Measurements from ENCODE around the gene KCNK1. TPM values are rescaled to one million over a fixed set of nuclear protein-coding genes. Genes with fewer than 3 reads are reported as not detected.

The KCNK1 gene
- 10 to 100 TPM in 1 of 12 donors, 1 to 10 TPM in 10, not detected in 1; 1.4 to 18.0 (median 2.1) TPM for polyA plus RNA-seq (ENCODE audit: insufficient read length in 12 of 12)
- long read RNA-seq, donor 1, transcript KCNK1-202 (3 exons, 2,161 nt), result major isoform, 15 of 15 reads
- long read RNA-seq, donor 1, partial matches to known transcripts, result 0 of 15 reads
- long read RNA-seq, donor 1, other reads (novel, unspliced or antisense), result 0 of 15 reads
- long read RNA-seq, donor 2, result 0 reads
- long read RNA-seq, donor 3, result 0 reads
- long read RNA-seq, donor 4, result 0 reads
- long read RNA-seq, donor 5, result 0 reads
- long read RNA-seq, donor 6, result 0 reads
- long read RNA-seq, donor 7, partial matches to known transcripts, result 0 of 2 reads
- long read RNA-seq, donor 7, other reads (novel, unspliced or antisense), result 0 of 2 reads
- long read RNA-seq, donor 8, result 0 reads
- long read RNA-seq, donor 9, partial matches to known transcripts, result 0 of 4 reads
- long read RNA-seq, donor 9, other reads (novel, unspliced or antisense), result 0 of 4 reads
- long read RNA-seq, donor 10, partial matches to known transcripts, result 0 of 1 reads
- long read RNA-seq, donor 10, other reads (novel, unspliced or antisense), result 0 of 1 reads
- long read RNA-seq, donor 11, partial matches to known transcripts, result 0 of 1 reads
- long read RNA-seq, donor 11, other reads (novel, unspliced or antisense), result 0 of 1 reads

GRCh38 chr1:233613252-233614172 lies at the start of gene KCNK1:
Gene KCNK1 (plus strand): TSS chr1:233614106. CDS start chr1:233614172, 66 bp downstream.
- peak; percentile 86 for DNase-seq

DNA sequence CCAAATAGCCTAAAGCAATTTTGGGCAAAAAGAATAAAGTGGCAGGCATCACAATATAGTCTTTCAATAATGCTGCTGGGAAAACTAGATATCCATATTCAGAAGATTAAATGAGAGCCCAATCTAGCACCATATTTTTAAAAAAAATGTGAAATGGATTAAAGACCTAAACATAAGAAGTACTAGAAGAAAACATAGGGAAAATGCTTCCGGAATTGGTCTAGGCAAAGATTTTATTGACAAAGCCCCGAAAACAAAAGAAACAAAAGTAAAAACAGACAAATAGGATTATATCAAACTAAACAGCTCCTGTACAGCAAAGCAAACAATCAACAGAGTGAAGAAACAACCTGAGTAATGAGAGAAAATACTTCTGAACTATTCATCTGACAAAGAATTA lies 48.6 kb upstream of the KCNK1 start:
- no peak for DNase-seq

- no peak for DNase-seq
Observed at GRCh38 chr1:233566886-233567285, 47.0 kb upstream of the KCNK1 start.

- peak; percentile 17 for DNase-seq
Observed at GRCh38 chr1:233569636-233570035, 44.3 kb upstream of the KCNK1 start.

DNA sequence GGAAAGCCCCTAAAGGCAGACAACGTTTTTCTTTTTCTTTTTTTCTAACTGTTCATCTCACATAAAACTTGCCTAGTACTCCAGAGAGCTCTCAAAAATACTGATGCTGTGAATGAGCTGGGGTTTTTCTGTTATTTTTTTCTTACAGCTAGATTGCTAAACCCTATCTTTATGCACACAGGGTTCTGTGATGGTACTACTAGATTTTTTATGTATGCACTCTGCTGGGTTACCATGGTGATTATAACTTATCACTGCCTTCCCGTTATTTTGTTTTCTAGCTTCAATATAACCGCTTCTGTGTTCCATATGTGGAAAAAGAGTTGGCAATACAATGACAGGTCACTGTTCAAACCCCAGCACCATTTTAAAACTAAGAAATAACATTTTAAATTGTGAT lies 43.7 kb upstream of the KCNK1 start:
- DNase-seq, result no peak

GRCh38 chr1:233570706-233571105 lies 43.2 kb upstream of the KCNK1 start:
- DNase-seq, result no peak

GRCh38 chr1:233572896-233573295 lies 41.0 kb upstream of the KCNK1 start:
- DNase-seq, result no peak

DNA sequence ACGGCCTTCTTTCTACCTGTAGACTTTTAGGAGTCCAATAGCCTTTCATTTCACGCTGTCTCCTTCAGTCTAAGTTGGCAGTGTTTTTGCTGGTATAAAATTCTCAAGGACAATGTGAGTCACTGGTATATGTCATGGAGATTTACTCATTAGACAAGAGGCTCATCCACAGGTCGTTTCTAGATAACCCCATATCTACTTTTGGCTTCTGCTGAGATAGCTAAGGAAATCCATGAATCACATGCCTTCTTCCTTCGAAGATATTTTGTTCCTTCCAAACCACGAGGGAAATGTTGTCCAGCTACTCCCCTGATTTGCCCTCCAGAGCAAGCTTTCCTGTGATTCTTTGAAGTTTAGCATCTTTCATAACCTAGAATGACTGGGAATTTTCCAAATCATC lies 38.5 kb upstream of the KCNK1 start:
- no peak for DNase-seq

GRCh38 chr1:233582439-233582838 lies 31.5 kb upstream of the KCNK1 start:
- DNase-seq, result no peak

DNA sequence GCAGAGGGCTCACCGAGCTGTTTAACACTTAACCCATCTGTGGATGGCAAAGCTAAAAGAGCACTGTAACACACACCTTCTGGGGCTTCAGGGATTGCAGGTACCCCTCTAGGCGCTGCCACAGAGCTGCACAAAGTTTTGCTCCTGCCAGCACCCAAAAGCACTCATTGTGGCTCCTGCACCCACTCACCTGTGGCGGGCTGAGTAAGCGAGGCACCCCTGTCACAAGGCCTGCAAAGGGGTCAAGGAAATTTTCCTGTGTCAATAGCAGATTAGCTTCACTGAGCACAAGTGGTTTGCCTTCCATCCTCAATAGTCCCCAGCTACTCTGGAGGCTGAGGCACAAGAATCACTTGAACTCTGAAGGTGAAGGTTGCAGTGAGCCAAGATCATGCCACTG lies 29.5 kb upstream of the KCNK1 start:
- no peak for DNase-seq

DNA sequence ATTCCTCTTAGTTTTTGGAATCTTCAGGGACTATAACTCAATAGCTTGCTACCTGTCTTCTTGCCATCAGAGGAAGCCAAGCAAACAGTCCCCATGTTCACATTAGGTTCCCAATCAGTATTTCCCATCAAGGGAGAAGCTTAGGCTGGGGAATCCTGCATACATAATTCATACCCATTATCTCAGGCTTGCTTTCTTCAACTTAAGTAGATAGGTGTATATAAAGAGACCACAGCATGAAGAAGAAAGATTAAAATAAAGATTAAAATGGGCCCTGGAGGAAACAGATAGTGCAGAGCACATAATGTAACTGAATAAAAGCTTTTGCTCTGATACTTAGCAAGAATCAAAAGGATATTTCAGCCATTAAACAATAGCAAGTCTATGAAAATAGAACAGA lies 29.0 kb upstream of the KCNK1 start:
- DNase-seq, result no peak

DNA sequence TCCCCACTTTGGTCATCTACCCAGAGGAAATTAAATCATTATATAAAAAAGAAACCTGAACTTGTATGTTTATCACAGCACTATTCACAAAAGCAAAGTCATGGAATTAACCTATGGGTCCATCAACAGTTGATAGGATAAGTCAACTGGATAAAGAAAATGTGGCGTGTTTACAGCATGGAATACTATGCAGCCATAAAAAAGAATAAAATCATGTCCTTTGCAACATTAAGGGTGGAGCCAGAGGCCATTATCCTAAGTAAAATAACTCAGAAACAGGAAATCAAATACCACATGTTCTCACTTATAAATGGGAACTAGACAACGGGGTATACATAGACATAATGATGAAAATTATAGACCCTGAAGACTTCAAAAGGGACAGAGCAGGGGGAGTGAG lies 27.6 kb upstream of the KCNK1 start:
- no peak for DNase-seq

GRCh38 chr1:233587196-233587595 lies 26.7 kb upstream of the KCNK1 start:
- DNase-seq, result no peak

GRCh38 chr1:233587958-233588799 lies 25.7 kb upstream of the KCNK1 start:
- no peak for DNase-seq

- no peak for DNase-seq
Observed at GRCh38 chr1:233597489-233597901, 16.4 kb upstream of the KCNK1 start.

DNA sequence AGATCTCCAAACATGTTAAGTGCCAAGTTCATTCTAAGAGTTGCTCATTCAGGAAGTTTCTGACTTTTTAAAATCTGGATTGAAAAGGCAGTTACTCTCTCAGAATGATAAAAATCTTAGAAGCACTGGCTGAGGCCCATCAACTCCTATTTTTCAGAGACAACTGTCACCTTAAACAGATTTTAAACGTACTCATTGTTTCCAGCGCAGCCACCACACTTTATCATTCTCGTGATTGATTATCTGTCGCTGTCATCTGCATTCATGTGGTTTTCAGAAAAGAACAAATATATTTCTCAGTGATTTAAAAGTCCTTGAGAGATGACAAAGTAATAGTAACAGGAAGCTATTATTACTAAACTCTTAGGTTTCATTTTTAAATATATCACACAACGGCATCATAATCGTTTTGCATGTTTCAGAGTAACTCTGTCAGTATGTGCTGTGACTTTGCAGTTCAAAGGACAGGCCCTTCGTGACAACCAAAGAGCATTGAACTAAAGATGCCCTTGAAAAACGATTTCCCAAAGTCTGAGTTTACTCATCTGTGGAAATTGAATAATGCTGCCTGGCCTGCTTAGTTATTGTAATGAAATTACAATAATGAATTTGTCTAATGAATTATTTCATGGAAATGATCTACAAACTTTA lies 14.9 kb upstream of the KCNK1 start:
- no peak for DNase-seq

- DNase-seq, result no peak
Observed at GRCh38 chr1:233599542-233600073, 14.3 kb upstream of the KCNK1 start.

GRCh38 chr1:233600488-233600887 lies 13.4 kb upstream of the KCNK1 start:
- no peak for DNase-seq

DNA sequence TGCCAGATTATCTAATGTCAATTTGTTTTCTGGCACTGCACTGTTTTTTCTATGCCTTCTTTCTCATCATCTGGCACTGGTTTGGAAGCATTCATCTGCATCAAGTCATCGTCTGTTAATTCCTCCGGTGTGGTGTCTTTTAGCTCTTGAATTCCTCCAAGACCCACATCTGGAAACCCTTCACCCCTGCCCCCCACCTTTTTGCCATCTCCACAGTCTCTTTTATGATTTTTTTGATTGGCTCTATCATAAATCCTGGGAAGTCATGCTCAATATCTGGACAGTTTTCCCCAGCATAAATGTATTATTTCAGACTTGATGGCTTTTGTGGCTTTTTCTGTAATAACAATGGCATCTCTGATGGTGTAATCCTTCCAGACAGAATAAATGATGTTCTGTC lies 10.4 kb upstream of the KCNK1 start:
- no peak for DNase-seq

GRCh38 chr1:233605205-233605604 lies 8.7 kb upstream of the KCNK1 start:
- no peak for DNase-seq

GRCh38 chr1:233606813-233607212 lies 7.1 kb upstream of the KCNK1 start:
- no peak for DNase-seq
